HepG2 (cell line): ENCODE results near the gene TBC1D20. TPM values are rescaled to one million over a fixed set of nuclear protein-coding genes. Genes with fewer than 3 reads are reported as not detected.

Experiments
- CREB1 ChIP-seq, 2 experiments: fragments of 450-650 bp in 1 of 2; IDR thresholded peaks; 2 replicates each; pipeline ENCODE4 v1.6.1; 2016 to 2017; ENCODE audit warnings: control low read depth in 1 of 2, mild to moderate bottlenecking in 1 of 2, missing compliant biosample characterization in 1 of 2, missing genetic modification characterization in 1 of 2
- FOXP1 ChIP-seq, 2 experiments: fragments of 450-650 bp in 1 of 2; IDR thresholded peaks; 2 replicates each; pipeline ENCODE4 v1.6.1; 2017 to 2018; ENCODE audit warnings: antibody characterized with exemption in 1 of 2
- KDM5B ChIP-seq: sonication (generic); formaldehyde crosslinking; IDR thresholded peaks from 2 replicates; pipeline ENCODE4 v1.4.0; 2020; ENCODE audit warnings: missing genetic modification reagents, mild to moderate bottlenecking, borderline replicate concordance
- KLF13 ChIP-seq: sonication (generic); formaldehyde crosslinking; IDR thresholded peaks from 2 replicates; pipeline ENCODE4 v1.4.0; 2020; ENCODE audit warnings: mild to moderate bottlenecking, missing genetic modification reagents
- KMT2B ChIP-seq: IDR thresholded peaks from 2 replicates; pipeline ENCODE4 v1.6.1; 2016; ENCODE audit warnings: missing genetic modification reagents, missing compliant biosample characterization
- MAFG ChIP-seq: sonication (generic); formaldehyde crosslinking; IDR thresholded peaks from 2 replicates; pipeline ENCODE4 v1.5.1; 2020; ENCODE audit warnings: mild to moderate bottlenecking, missing genetic modification reagents
- SAFB2 ChIP-seq: sonication (generic); formaldehyde crosslinking; IDR thresholded peaks from 2 replicates; pipeline ENCODE4 v1.5.1; 2020; ENCODE audit warnings: missing genetic modification reagents, low read depth, mild to moderate bottlenecking, borderline replicate concordance
- ZBTB40 ChIP-seq, 2 experiments: fragments of 450-650 bp in 1 of 2; sonication (generic) in 1 of 2; formaldehyde crosslinking in 1 of 2; IDR thresholded peaks; 2 replicates each; pipeline versions ENCODE4 v1.6.1 to v1.8.0; 2016 to 2022; ENCODE audit warnings: antibody characterized with exemption in 1 of 2, mild to moderate bottlenecking in 1 of 2, missing genetic modification reagents in 1 of 2
- ZFP36L1 ChIP-seq: sonication (generic); formaldehyde crosslinking; IDR thresholded peaks from 2 replicates; pipeline ENCODE4 v1.8.0; 2022; ENCODE audit warnings: mild to moderate bottlenecking, missing genetic modification reagents, moderate library complexity
- ZNF256 ChIP-seq: sonication (generic); formaldehyde crosslinking; conservative IDR thresholded peaks from 2 replicates; pipeline ENCODE4 v1.4.0; 2020; ENCODE audit warnings: missing genetic modification reagents
- ZNF337 ChIP-seq: sonication (generic); formaldehyde crosslinking; IDR thresholded peaks from 2 replicates; pipeline ENCODE4 v1.5.1; 2020; ENCODE audit warnings: missing genetic modification reagents, low read depth, mild to moderate bottlenecking, borderline replicate concordance
- ZNF441 ChIP-seq: sonication (generic); formaldehyde crosslinking; IDR thresholded peaks from 2 replicates; pipeline ENCODE4 v1.7.0; 2021; ENCODE audit warnings: missing genetic modification reagents, borderline replicate concordance
- ZNF512 ChIP-seq: sonication (generic); formaldehyde crosslinking; IDR thresholded peaks from 2 replicates; pipeline ENCODE4 v1.4.0; 2020; ENCODE audit warnings: mild to moderate bottlenecking, missing genetic modification reagents
- polyA plus RNA-seq, 8 experiments: library from polyadenylated mRNA; depleted of rRNA in 3 of 8; stranded (reverse) in 7 of 8; unstranded in 1 of 8; fragments of >200 nt; fragmentation: Illumina TruSeq in 4 of 8; extraction: Trizol in 4 of 8; gene quantifications; 2 replicates each; pipeline versions ENCODE4 v1.2.1 to v1.2.3, GENCODE V29; 2011 to 2016; ENCODE audit warnings: low read depth in 4 of 8, missing spikeins in 1 of 8, mixed read lengths in 1 of 8; ENCODE audit not compliant: insufficient read depth in 1 of 8
- total RNA-seq, 5 experiments: library from RNA; depleted of rRNA; stranded (reverse); fragments of >200 nt; fragmentation: Illumina TruSeq; extraction: Trizol; gene quantifications; 2 replicates each; pipeline ENCODE4 v1.2.3, GENCODE V29; 2016; ENCODE audit warnings: low read depth in 1 of 5
- TF ChIP-seq, protein P1 (sequence below): sonication (generic); formaldehyde crosslinking; IDR thresholded peaks from 2 replicates; pipeline ENCODE4 v1.9.0; 2021; ENCODE audit warnings: missing genetic modification reagents, mild to moderate bottlenecking, borderline replicate concordance
- TF ChIP-seq, protein P2 (sequence below): IDR thresholded peaks from 2 replicates; pipeline ENCODE4 v1.6.1; 2016; ENCODE audit warnings: missing compliant biosample characterization, missing genetic modification reagents, borderline replicate concordance

TBC1D20 gene
- total and polyA plus RNA-seq, 2 of the 13 experiments (the other 11 are each of a cell fraction or from before 2014, with no cell fraction given) = 36.6 to 47.1 TPM

GRCh38 chr20:391041-391711 is 71.2 kb downstream of the TBC1D20 start (continued):
- TF ChIP-seq, protein P1, sequence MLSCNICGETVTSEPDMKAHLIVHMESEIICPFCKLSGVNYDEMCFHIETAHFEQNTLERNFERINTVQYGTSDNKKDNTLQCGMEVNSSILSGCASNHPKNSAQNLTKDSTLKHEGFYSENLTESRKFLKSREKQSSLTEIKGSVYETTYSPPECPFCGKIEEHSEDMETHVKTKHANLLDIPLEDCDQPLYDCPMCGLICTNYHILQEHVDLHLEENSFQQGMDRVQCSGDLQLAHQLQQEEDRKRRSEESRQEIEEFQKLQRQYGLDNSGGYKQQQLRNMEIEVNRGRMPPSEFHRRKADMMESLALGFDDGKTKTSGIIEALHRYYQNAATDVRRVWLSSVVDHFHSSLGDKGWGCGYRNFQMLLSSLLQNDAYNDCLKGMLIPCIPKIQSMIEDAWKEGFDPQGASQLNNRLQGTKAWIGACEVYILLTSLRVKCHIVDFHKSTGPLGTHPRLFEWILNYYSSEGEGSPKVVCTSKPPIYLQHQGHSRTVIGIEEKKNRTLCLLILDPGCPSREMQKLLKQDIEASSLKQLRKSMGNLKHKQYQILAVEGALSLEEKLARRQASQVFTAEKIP = no peak
- TF ChIP-seq ZNF441 (CRISPR knock-in tag) (no peak), KLF13 (no peak), ZNF337 (CRISPR knock-in tag) (no peak), ZNF256 (CRISPR knock-in tag) (no peak), ZFP36L1 (no peak), ZNF512 (CRISPR knock-in tag) (no peak), ZBTB40 (IDR thresholded peaks at IDR 0.05) (no peak), ZBTB40 (CRISPR knock-in tag; IDR thresholded peaks at IDR 0.05) (no peak), KMT2B (no peak), SAFB2 (CRISPR knock-in tag) (no peak), MAFG (CRISPR knock-in tag) (no peak), KDM5B (CRISPR knock-in tag) (no peak), CREB1 (IDR thresholded peaks at IDR 0.05) (no peak), CREB1 (CRISPR knock-in tag; IDR thresholded peaks at IDR 0.05) (no peak), FOXP1 (IDR thresholded peaks at IDR 0.05) (no peak), FOXP1 (CRISPR knock-in tag; IDR thresholded peaks at IDR 0.05) (no peak)
- TF ChIP-seq, protein P2, sequence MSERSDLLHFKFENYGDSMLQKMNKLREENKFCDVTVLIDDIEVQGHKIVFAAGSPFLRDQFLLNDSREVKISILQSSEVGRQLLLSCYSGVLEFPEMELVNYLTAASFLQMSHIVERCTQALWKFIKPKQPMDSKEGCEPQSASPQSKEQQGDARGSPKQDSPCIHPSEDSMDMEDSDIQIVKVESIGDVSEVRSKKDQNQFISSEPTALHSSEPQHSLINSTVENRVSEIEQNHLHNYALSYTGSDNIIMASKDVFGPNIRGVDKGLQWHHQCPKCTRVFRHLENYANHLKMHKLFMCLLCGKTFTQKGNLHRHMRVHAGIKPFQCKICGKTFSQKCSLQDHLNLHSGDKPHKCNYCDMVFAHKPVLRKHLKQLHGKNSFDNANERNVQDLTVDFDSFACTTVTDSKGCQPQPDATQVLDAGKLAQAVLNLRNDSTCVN (CRISPR knock-in tag) = no peak
